HepG2 (cell line): ENCODE measurements around the gene OVCH2. TPM values are rescaled to one million over a fixed set of nuclear protein-coding genes. Genes with fewer than 3 reads are reported as not detected.

Experiments
- ATAC-seq: fragments of 200-7000 bp; cut with Tn5 transposase; 3 replicates; pipeline ENCODE4 v1.9.1; 2020; ENCODE audit warnings: mild to moderate bottlenecking, moderate library complexity
- BruUV-seq: library from RNA; stranded (reverse); fragments of 400-500 nt; replicated peaks from 2 replicates; lab custom pipeline; 2021; lab: Mats Ljungman, UMichigan
- CTCF ChIA-PET: fragments of 300-600 bp; formaldehyde crosslinking; extraction: SDS; loops from one replicate; lab custom pipeline; 2021; ENCODE audit warnings: low total read pairs, inconsistent platforms, low intra/inter-chr PET ratio; lab: Yijun Ruan, JAX
- POLR2A ChIA-PET: fragments of 350-600 bp; sonication (Branson Sonifier 250); formaldehyde crosslinking; loops from one replicate; lab custom pipeline; 2020; ENCODE audit warnings: antibody characterized with exemption, inconsistent platforms; lab: Yijun Ruan, JAX
- DNase-seq: peaks from one replicate; pipeline ENCODE4 v3.0.0-alpha.2; 2015; ENCODE audit warnings: low spot score
- FAIRE-seq: peaks from 3 replicates; lab custom pipeline; 2011; peaks lifted over from hg19 to GRCh38; lab: Jason Lieb, UNC
- H2AFZ ChIP-seq: one replicate; pipeline ENCODE4 v1.6.1; 2011; ENCODE audit warnings: low read length, inconsistent platforms
- H3K27ac ChIP-seq: fragments of 300-600 bp; 3 replicates; pipeline ENCODE4 v1.8.0; 2011; ENCODE audit warnings: mixed run types, mild to moderate bottlenecking, mixed read lengths, low read length, inconsistent platforms; ENCODE audit not compliant: insufficient read depth; ENCODE audit errors: extremely low read length
- H3K27me3 ChIP-seq, 2 experiments: fragments of 200-600 bp in 1 of 2; 2 replicates in 1 of 2; 3 replicates in 1 of 2; pipeline versions ENCODE4 v1.6.0 to v1.8.0; 2011; ENCODE audit warnings: low read length in 2 of 2, mild to moderate bottlenecking in 2 of 2, moderate library complexity in 2 of 2, inconsistent platforms in 1 of 2; ENCODE audit not compliant: insufficient read depth in 2 of 2, control insufficient read depth in 1 of 2
- H3K36me3 ChIP-seq, 2 experiments: fragments of 200-600 bp in 1 of 2; replicated peaks in 1 of 2; 2 replicates in 1 of 2; 3 replicates in 1 of 2; pipeline versions ENCODE4 v1.5.1 to v1.8.0; 2011; ENCODE audit warnings: low read length in 2 of 2, inconsistent platforms in 1 of 2; ENCODE audit not compliant: insufficient read depth in 2 of 2, control insufficient read depth in 1 of 2
- H3K4me1 ChIP-seq: 2 replicates; pipeline ENCODE4 v1.5.1; 2012; ENCODE audit warnings: low read length, inconsistent platforms; ENCODE audit not compliant: insufficient read depth
- H3K4me2 ChIP-seq: 2 replicates; pipeline ENCODE4 v1.6.0; 2011; ENCODE audit warnings: low read depth, low read length, inconsistent platforms
- H3K4me3 ChIP-seq, 3 experiments: fragments of 200-600 bp in 1 of 3; sonication (generic), shearing (Covaris generic) in 1 of 3; replicated peaks in 1 of 3; 2 replicates each; pipeline ENCODE4 v1.5.1; 2011 to 2016; ENCODE audit warnings: low read length in 3 of 3, inconsistent platforms in 2 of 3, low read depth in 2 of 3, mild to moderate bottlenecking in 2 of 3, control low read depth in 1 of 3, mixed read lengths in 1 of 3; ENCODE audit not compliant: insufficient read depth in 1 of 3
- H3K79me2 ChIP-seq: one replicate; pipeline ENCODE4 v1.6.1; 2011; ENCODE audit warnings: low read length, inconsistent platforms; ENCODE audit not compliant: insufficient read depth
- H3K9ac ChIP-seq: 2 replicates; pipeline ENCODE4 v1.6.0; 2011; ENCODE audit warnings: mild to moderate bottlenecking, low read depth, low read length, inconsistent platforms; ENCODE audit not compliant: insufficient read depth
- H3K9me3 ChIP-seq: 2 replicates; pipeline ENCODE4 v1.5.1; 2012; ENCODE audit warnings: mild to moderate bottlenecking, low read length
- H4K20me1 ChIP-seq: 2 replicates; pipeline ENCODE4 v1.6.0; 2011; ENCODE audit warnings: inconsistent platforms, mild to moderate bottlenecking, low read length, moderate library complexity; ENCODE audit not compliant: insufficient read depth
- ATF2 ChIP-seq: sonication (generic); formaldehyde crosslinking; IDR thresholded peaks from 2 replicates; pipeline ENCODE4 v1.4.0; 2020; ENCODE audit warnings: missing genetic modification reagents
- NBN ChIP-seq: fragments of 450-650 bp; conservative IDR thresholded peaks from 2 replicates; pipeline ENCODE4 v1.6.1; 2017
- ZNF260 ChIP-seq: sonication (generic); formaldehyde crosslinking; IDR thresholded peaks from 2 replicates; pipeline ENCODE4 v1.4.0; 2020; ENCODE audit warnings: missing genetic modification reagents, low read depth, mild to moderate bottlenecking, borderline replicate concordance
- ZNF619 ChIP-seq: sonication (generic); formaldehyde crosslinking; IDR thresholded peaks from 2 replicates; pipeline ENCODE4 v1.4.0; 2020; ENCODE audit warnings: mild to moderate bottlenecking, missing genetic modification reagents
- ZNF691 ChIP-seq: sonication (generic); formaldehyde crosslinking; IDR thresholded peaks from 2 replicates; pipeline ENCODE4 v1.4.0; 2020; ENCODE audit warnings: missing genetic modification reagents, low read depth, mild to moderate bottlenecking, borderline replicate concordance
- ZNF780A ChIP-seq: sonication (generic); formaldehyde crosslinking; IDR thresholded peaks from 2 replicates; pipeline ENCODE4 v1.8.0; 2022; ENCODE audit warnings: mild to moderate bottlenecking, missing genetic modification reagents, moderate library complexity
- WGBS: methylation state at CpG from one replicate; pipeline ENCODE4 v1.1.6; 2017; ENCODE audit warnings: low lambda C conversion rate; 5-methylcytosine and 5-hydroxymethylcytosine counted together
- in situ Hi-C: cut with HindIII; loops from 2 replicates; pipeline ENCODE4 v1.10.0; 2017; ENCODE audit warnings: low pct_unique_long_range_greater_than_20kb; ENCODE audit not compliant: extremely low pct_ligation_motif_present
- intact Hi-C: fragments of 100-400 bp; cut with micrococcal nuclease; formaldehyde crosslinking; loops from one replicate; pipeline ENCODE4 v1.10.0; 2022; ENCODE audit not compliant: unreplicated experiment
- polyA plus RNA-seq, 8 experiments: library from polyadenylated mRNA; depleted of rRNA in 3 of 8; stranded (reverse) in 7 of 8; unstranded in 1 of 8; fragments of >200 nt; fragmentation: Illumina TruSeq in 4 of 8; extraction: Trizol in 4 of 8; gene quantifications; 2 replicates each; pipeline versions ENCODE4 v1.2.1 to v1.2.3, GENCODE V29; 2011 to 2016; ENCODE audit warnings: low read depth in 4 of 8, missing spikeins in 1 of 8, mixed read lengths in 1 of 8; ENCODE audit not compliant: insufficient read depth in 1 of 8
- total RNA-seq, 5 experiments: library from RNA; depleted of rRNA; stranded (reverse); fragments of >200 nt; fragmentation: Illumina TruSeq; extraction: Trizol; gene quantifications; 2 replicates each; pipeline ENCODE4 v1.2.3, GENCODE V29; 2016; ENCODE audit warnings: low read depth in 1 of 5
- TF ChIP-seq, protein P1 (sequence below): sonication (generic); formaldehyde crosslinking; IDR thresholded peaks from 2 replicates; pipeline ENCODE4 v1.5.1; 2020; ENCODE audit warnings: missing genetic modification reagents, mild to moderate bottlenecking, borderline replicate concordance

Gene OVCH2
- total and polyA plus RNA-seq, 2 of the 13 experiments (the other 11 are each of a cell fraction or from before 2014, with no cell fraction given): not detected

DNA sequence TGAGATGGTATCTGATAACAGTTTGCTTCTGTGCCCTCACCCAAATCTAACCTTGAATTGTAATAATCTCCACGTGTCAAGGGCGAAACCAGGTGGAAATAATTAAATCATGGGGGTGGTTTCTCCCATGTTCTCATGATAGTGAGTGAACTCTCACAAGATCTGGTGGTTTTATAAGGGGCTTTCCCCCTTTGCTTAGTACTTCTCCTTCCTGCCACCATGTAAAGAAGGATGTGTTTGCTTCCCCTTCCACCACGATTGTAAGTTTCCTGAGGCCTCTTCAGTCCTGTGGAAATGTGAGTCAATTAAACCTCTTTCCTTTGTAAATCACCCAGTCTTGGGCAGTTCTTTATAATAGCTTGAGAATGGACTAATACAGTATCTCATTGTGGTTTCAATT lies 8.5 kb upstream of the OVCH2 start:
- no peak overlapping the region for H3K4me3 ChIP-seq
- in situ Hi-C loops: no loop called here
- WGBS: 0% methylated on average over 3 of the region's 3 CpGs

More for the DNA sequence above, 8.5 kb upstream of the OVCH2 start:
- intact Hi-C loops: no loop called here
- Histone ChIP-seq H3K9ac (no peak overlapping the region), H3K36me3 (no peaks in the 10 kb centered on the region), H2AFZ (no peak overlapping the region), H3K4me2 (no peak overlapping the region), H4K20me1 (no peaks in the 10 kb centered on the region), H3K79me2 (no peaks in the 10 kb centered on the region), H3K4me1 (no peaks in the 10 kb centered on the region), H3K9me3 (no peaks in the 10 kb centered on the region), H3K27me3 (no peaks in the 10 kb centered on the region), H3K27ac (no peak overlapping the region)
- ChIA-PET CTCF (no interaction called here), POLR2A (no interaction called here)
- no peak for FAIRE-seq
- no peak for DNase-seq
- BruUV-seq: no TSS peak
- TF ChIP-seq ATF2 (CRISPR knock-in tag) (no peak), NBN (no peak), ZNF260 (CRISPR knock-in tag) (no peak), ZNF619 (CRISPR knock-in tag) (no peak), ZNF691 (CRISPR knock-in tag) (no peak), ZNF780A (no peak)
- TF ChIP-seq, protein P1, sequence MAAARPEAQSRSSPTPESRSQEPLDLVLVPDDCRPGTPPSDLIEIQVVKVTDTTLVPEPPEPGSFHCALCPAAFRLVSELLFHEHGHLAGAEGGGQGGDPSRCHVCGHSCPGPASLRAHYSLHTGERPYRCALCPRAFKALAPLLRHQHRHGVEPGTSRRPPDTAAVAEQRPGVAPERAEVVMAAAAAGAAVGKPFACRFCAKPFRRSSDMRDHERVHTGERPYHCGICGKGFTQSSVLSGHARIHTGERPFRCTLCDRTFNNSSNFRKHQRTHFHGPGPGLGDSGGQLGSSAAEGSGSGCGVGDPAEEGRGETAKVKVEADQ (CRISPR knock-in tag): no peak
- no peak for ATAC-seq
